Neural cell (in vitro differentiated cells): ENCODE measurements around the gene LDLRAD4.

ENCODE experiments used
- EP300 ChIP-seq: fragments of 450-650 bp; conservative IDR thresholded peaks from 2 replicates; pipeline ENCODE4 v1.6.1; 2014; ENCODE audit warnings: antibody characterized with exemption, mild to moderate bottlenecking, moderate library complexity; ENCODE audit not compliant: poor library complexity, severe bottlenecking
- EZH2 ChIP-seq: fragments of 200-600, 300-800 bp; shearing (Covaris generic), sonication (generic); IDR thresholded peaks from 2 replicates; pipeline ENCODE4 v1.6.1; 2014; ENCODE audit warnings: antibody characterized with exemption, low read length, borderline replicate concordance, mild to moderate bottlenecking; ENCODE audit not compliant: insufficient read depth, poor library complexity, severe bottlenecking
- POLR2AphosphoS5 ChIP-seq: IDR thresholded peaks from 2 replicates; pipeline ENCODE4 v1.6.1; 2012
- RAD21 ChIP-seq: fragments of 450-650 bp; conservative IDR thresholded peaks from 2 replicates; pipeline ENCODE4 v1.6.1; 2014; ENCODE audit warnings: antibody characterized with exemption, mild to moderate bottlenecking, moderate library complexity
- SMC3 ChIP-seq: fragments of 450-650 bp; conservative IDR thresholded peaks from 2 replicates; pipeline ENCODE4 v1.6.1; 2014; ENCODE audit warnings: antibody characterized with exemption, mild to moderate bottlenecking, moderate library complexity; ENCODE audit not compliant: poor library complexity
- TF ChIP-seq, protein P1 (sequence below): fragments of 450-650 bp; IDR thresholded peaks from 2 replicates; pipeline ENCODE4 v1.5.1; 2014; ENCODE audit warnings: antibody characterized with exemption, mild to moderate bottlenecking, moderate library complexity; ENCODE audit not compliant: poor library complexity, severe bottlenecking
- TF ChIP-seq, protein P2 (sequence below): IDR thresholded peaks from 2 replicates; pipeline ENCODE4 v1.6.1; 2012; ENCODE audit warnings: borderline replicate concordance

DNA sequence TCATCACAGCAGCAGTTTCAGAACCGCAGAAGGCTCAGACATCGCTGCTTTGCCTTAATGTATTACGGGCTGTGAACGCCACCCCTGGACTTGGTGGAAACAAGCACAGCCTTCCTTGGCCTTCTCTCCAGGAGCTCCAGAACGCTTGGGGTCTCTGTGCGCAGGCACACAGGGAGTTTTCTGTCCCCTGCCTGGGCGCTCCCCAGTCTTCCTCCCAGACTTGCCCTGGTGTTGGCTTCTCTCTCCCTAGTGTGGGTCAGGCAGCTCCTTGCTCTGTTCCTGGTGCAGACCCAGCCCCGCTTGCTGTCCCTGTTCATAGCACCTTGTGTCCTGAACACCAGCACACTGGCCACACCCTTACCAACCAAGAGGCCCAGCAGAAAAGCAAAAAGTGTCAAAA, 404.2 kb downstream of the LDLRAD4 start:
- TF ChIP-seq POLR2AphosphoS5 (no peak), EP300 (no peak), EZH2 (no peak), SMC3 (no peak), RAD21 (no peak)
- TF ChIP-seq, protein P1, sequence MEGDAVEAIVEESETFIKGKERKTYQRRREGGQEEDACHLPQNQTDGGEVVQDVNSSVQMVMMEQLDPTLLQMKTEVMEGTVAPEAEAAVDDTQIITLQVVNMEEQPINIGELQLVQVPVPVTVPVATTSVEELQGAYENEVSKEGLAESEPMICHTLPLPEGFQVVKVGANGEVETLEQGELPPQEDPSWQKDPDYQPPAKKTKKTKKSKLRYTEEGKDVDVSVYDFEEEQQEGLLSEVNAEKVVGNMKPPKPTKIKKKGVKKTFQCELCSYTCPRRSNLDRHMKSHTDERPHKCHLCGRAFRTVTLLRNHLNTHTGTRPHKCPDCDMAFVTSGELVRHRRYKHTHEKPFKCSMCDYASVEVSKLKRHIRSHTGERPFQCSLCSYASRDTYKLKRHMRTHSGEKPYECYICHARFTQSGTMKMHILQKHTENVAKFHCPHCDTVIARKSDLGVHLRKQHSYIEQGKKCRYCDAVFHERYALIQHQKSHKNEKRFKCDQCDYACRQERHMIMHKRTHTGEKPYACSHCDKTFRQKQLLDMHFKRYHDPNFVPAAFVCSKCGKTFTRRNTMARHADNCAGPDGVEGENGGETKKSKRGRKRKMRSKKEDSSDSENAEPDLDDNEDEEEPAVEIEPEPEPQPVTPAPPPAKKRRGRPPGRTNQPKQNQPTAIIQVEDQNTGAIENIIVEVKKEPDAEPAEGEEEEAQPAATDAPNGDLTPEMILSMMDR = no peak
- TF ChIP-seq, protein P2, sequence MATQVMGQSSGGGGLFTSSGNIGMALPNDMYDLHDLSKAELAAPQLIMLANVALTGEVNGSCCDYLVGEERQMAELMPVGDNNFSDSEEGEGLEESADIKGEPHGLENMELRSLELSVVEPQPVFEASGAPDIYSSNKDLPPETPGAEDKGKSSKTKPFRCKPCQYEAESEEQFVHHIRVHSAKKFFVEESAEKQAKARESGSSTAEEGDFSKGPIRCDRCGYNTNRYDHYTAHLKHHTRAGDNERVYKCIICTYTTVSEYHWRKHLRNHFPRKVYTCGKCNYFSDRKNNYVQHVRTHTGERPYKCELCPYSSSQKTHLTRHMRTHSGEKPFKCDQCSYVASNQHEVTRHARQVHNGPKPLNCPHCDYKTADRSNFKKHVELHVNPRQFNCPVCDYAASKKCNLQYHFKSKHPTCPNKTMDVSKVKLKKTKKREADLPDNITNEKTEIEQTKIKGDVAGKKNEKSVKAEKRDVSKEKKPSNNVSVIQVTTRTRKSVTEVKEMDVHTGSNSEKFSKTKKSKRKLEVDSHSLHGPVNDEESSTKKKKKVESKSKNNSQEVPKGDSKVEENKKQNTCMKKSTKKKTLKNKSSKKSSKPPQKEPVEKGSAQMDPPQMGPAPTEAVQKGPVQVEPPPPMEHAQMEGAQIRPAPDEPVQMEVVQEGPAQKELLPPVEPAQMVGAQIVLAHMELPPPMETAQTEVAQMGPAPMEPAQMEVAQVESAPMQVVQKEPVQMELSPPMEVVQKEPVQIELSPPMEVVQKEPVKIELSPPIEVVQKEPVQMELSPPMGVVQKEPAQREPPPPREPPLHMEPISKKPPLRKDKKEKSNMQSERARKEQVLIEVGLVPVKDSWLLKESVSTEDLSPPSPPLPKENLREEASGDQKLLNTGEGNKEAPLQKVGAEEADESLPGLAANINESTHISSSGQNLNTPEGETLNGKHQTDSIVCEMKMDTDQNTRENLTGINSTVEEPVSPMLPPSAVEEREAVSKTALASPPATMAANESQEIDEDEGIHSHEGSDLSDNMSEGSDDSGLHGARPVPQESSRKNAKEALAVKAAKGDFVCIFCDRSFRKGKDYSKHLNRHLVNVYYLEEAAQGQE = no peak
